CD4-positive, alpha-beta memory T cell (primary cell): ENCODE measurements around the gene B4GALNT1. TPM values are rescaled to one million over a fixed set of nuclear protein-coding genes. Genes with fewer than 3 reads are reported as not detected.
"Not testable (repeated sequence)": the region's sequence is repeated elsewhere in the genome, so short reads cannot be mapped to it uniquely, and the experiment has no call there.

Experiments
- CTCF ChIA-PET: fragments of 350-600 bp; sonication (Branson Sonifier 250); formaldehyde crosslinking; loops from one replicate; lab custom pipeline; 2021; ENCODE audit warnings: inconsistent platforms; ENCODE audit not compliant: partially characterized antibody; lab: Charles Lee
- POLR2A ChIA-PET: fragments of 350-600 bp; sonication (Branson Sonifier 250); formaldehyde crosslinking; loops from one replicate; lab custom pipeline; 2021; ENCODE audit not compliant: partially characterized antibody; lab: Charles Lee
- DNase-seq, 5 donors: peaks; one replicate each; pipeline versions ENCODE4 v3.0.0 to v3.0.0-alpha.2; 2020 to 2022; ENCODE audit warnings: mixed read lengths in 1 of 5
- H3K27ac ChIP-seq: one replicate; pipeline ENCODE4 v1.7.0; 2013; ENCODE audit warnings: low read depth, low read length
- H3K27me3 ChIP-seq: 2 replicates; pipeline ENCODE4 v1.7.0; 2013; ENCODE audit warnings: mild to moderate bottlenecking, low read length, moderate library complexity; ENCODE audit not compliant: insufficient read depth
- H3K36me3 ChIP-seq: 2 replicates; pipeline ENCODE4 v1.7.0; 2013; ENCODE audit warnings: mild to moderate bottlenecking, low read length, moderate library complexity; ENCODE audit not compliant: insufficient read depth
- H3K4me1 ChIP-seq: 2 replicates; pipeline ENCODE4 v1.7.0; 2013; ENCODE audit warnings: mild to moderate bottlenecking, low read length, moderate library complexity; ENCODE audit not compliant: insufficient read depth
- H3K4me3 ChIP-seq, 2 donors: one replicate each; pipeline ENCODE4 v1.7.0; 2013; ENCODE audit warnings: low read length in 2 of 2, mild to moderate bottlenecking in 1 of 2
- H3K9me3 ChIP-seq, 2 donors: one replicate each; pipeline ENCODE4 v1.7.0; 2013; ENCODE audit warnings: low read length in 2 of 2, control low read depth in 1 of 2; ENCODE audit not compliant: control insufficient read depth in 1 of 2
- H3K27ac Mint-ChIP-seq, 7 donors: one replicate each; pipeline ENCODE4 v1.8.0; 2020 to 2021; ENCODE audit warnings: mixed read lengths in 7 of 7, mild to moderate bottlenecking in 6 of 7, inconsistent platforms in 3 of 7, moderate library complexity in 3 of 7
- H3K27me3 Mint-ChIP-seq, 2 donors: one replicate each; pipeline ENCODE4 v1.8.0; 2020 to 2021; ENCODE audit warnings: mixed read lengths in 2 of 2
- H3K36me3 Mint-ChIP-seq, 2 donors: one replicate each; pipeline ENCODE4 v1.8.0; 2020 to 2021; ENCODE audit warnings: mixed read lengths in 2 of 2, inconsistent platforms in 1 of 2, mild to moderate bottlenecking in 1 of 2
- H3K4me1 Mint-ChIP-seq, 4 donors: one replicate each; pipeline ENCODE4 v1.8.0; 2020 to 2021; ENCODE audit warnings: mixed read lengths in 4 of 4, mild to moderate bottlenecking in 1 of 4
- H3K4me3 Mint-ChIP-seq, 8 donors: one replicate each; pipeline ENCODE4 v1.8.0; 2020 to 2021; ENCODE audit warnings: mixed read lengths in 8 of 8, mild to moderate bottlenecking in 7 of 8, moderate library complexity in 6 of 8, inconsistent platforms in 3 of 8
- H3K9me3 Mint-ChIP-seq, 8 donors: one replicate each; pipeline ENCODE4 v1.8.0; 2020 to 2021; ENCODE audit warnings: mixed read lengths in 8 of 8, mild to moderate bottlenecking in 5 of 8, inconsistent platforms in 3 of 8, moderate library complexity in 1 of 8
- intact Hi-C: fragments of 100-400 bp; cut with micrococcal nuclease; formaldehyde crosslinking; loops from one replicate; pipeline ENCODE4 v1.15.1; 2023
- polyA plus RNA-seq, 2 donors: library from polyadenylated mRNA; unstranded; fragments of 300-500 nt; fragmentation: Illumina TruSeq; gene quantifications; one replicate each; pipeline ENCODE4 v1.2.3, GENCODE V29; 2021
- total RNA-seq, 2 experiments: library from RNA; stranded (reverse); gene quantifications; one replicate each; pipeline ENCODE4 v1.2.3, GENCODE V29; 2021

Gene B4GALNT1
- total and polyA plus RNA-seq, 4 experiments from 2014 or later, result not detected

DNA sequence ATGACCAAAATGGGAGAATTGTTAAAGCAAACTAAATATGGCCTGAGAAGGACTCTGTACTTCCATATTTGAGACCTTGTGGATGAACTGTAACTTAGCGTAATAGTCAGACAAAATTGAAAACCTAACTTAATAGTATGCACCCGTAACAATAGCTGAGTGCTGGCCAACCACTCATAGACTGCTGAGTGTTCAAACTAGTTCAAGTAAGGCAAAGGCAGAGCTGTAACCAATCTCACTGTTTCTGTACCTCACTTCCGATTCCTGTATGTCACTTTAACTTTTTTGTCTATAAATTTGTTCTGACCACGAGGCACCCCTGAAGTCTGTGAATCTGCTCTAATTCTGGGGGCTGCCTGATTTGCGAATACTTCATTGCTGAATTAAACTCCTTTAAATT is 33.9 kb upstream of the B4GALNT1 start:
- H3K4me3 Mint-ChIP-seq, result no peak overlapping the region
- no peaks in the 10 kb centered on the region for H3K9me3 ChIP-seq
- no peaks in the 10 kb centered on the region for H3K4me1 Mint-ChIP-seq
- no peak overlapping the region for H3K27ac Mint-ChIP-seq
- ChIA-PET CTCF (no interaction called here), POLR2A (no interaction called here)
- intact Hi-C loops, result no loop called here
- no peaks in the 10 kb centered on the region for H3K36me3 Mint-ChIP-seq
- H3K4me1 ChIP-seq, result no peaks in the 10 kb centered on the region
- no peaks in the 10 kb centered on the region for H3K36me3 ChIP-seq
- H3K27ac ChIP-seq, result no peak overlapping the region
- no peak overlapping the region for H3K4me3 ChIP-seq
- no peak for DNase-seq
- no peaks in the 10 kb centered on the region for H3K27me3 ChIP-seq
- H3K27me3 Mint-ChIP-seq, result peaks cover 0 to 6% of the 10 kb centered on the region in 2 donors
- H3K9me3 Mint-ChIP-seq, result peaks cover 0 to 2% (median 0%) of the 10 kb centered on the region in 8 donors

GRCh38 chr12:57665066-57665820 is 32.2 kb upstream of the B4GALNT1 start:
- not testable (repeated sequence) for H3K9me3 Mint-ChIP-seq

GRCh38 chr12:57661376-57661775 is 28.4 kb upstream of the B4GALNT1 start:
- Mint-ChIP-seq H3K9me3 (peaks cover 0 to 2% (median 0%) of the 10 kb centered on the region in 8 donors), H3K27ac (no peak overlapping the region), H3K4me1 (no peaks in the 10 kb centered on the region), H3K36me3 (no peaks in the 10 kb centered on the region), H3K27me3 (peaks cover 0 to 2% of the 10 kb centered on the region in 2 donors), H3K4me3 (no peak overlapping the region)
- POLR2A ChIA-PET, result no interaction called here
- intact Hi-C loops, result no loop called here
- Histone ChIP-seq H3K36me3 (no peaks in the 10 kb centered on the region), H3K4me3 (no peak overlapping the region), H3K9me3 (no peaks in the 10 kb centered on the region), H3K4me1 (no peaks in the 10 kb centered on the region), H3K27ac (no peak overlapping the region), H3K27me3 (no peaks in the 10 kb centered on the region)
- CTCF ChIA-PET, result no interaction called here
- DNase-seq, result no peak

More at GRCh38 chr12:57665066-57665820, 32.2 kb upstream of the B4GALNT1 start:
- POLR2A ChIA-PET, H3K27ac Mint-ChIP-seq, H3K27me3 ChIP-seq, H3K27me3 Mint-ChIP-seq, H3K36me3 Mint-ChIP-seq, CTCF ChIA-PET, intact Hi-C loops, H3K4me1 ChIP-seq, H3K9me3 ChIP-seq, H3K4me3 ChIP-seq, H3K4me3 Mint-ChIP-seq, H3K36me3 ChIP-seq, H3K27ac ChIP-seq, H3K4me1 Mint-ChIP-seq: not testable (repeated sequence)
- DNase-seq, result peak in 1 of 5 donors; percentile 28

GRCh38 chr12:57658890-57659289 is 25.9 kb upstream of the B4GALNT1 start:
- no peak overlapping the region for H3K27ac Mint-ChIP-seq
- H3K36me3 ChIP-seq, result no peaks in the 10 kb centered on the region

GRCh38 chr12:57657744-57658143 is 24.7 kb upstream of the B4GALNT1 start:
- Mint-ChIP-seq H3K27me3 (peaks cover 0 to 2% of the 10 kb centered on the region in 2 donors), H3K27ac (no peak overlapping the region), H3K4me3 (no peak overlapping the region), H3K36me3 (no peaks in the 10 kb centered on the region), H3K9me3 (peaks cover 0 to 8% (median 3%) of the 10 kb centered on the region in 8 donors), H3K4me1 (no peaks in the 10 kb centered on the region)
- Histone ChIP-seq H3K4me3 (no peak overlapping the region), H3K27ac (no peak overlapping the region), H3K4me1 (no peaks in the 10 kb centered on the region), H3K27me3 (no peaks in the 10 kb centered on the region), H3K9me3 (no peaks in the 10 kb centered on the region), H3K36me3 (no peaks in the 10 kb centered on the region)
- intact Hi-C loops, result no loop called here
- no peak for DNase-seq
- POLR2A ChIA-PET, result no interaction called here
- CTCF ChIA-PET, result interaction anchor here (0.5 to 1.8 kb wide), 3 partner anchors 14 to 74 kb away, joined by 3 to 4 read pairs (median 4); partner anchors contain the start of gene B4GALNT1

More at GRCh38 chr12:57658890-57659289, 25.9 kb upstream of the B4GALNT1 start:
- H3K36me3 Mint-ChIP-seq, result no peaks in the 10 kb centered on the region
- POLR2A ChIA-PET, result no interaction called here
- no peak overlapping the region for H3K4me3 ChIP-seq
- peaks cover 0 to 2% of the 10 kb centered on the region in 2 donors for H3K27me3 Mint-ChIP-seq
- no peak overlapping the region for H3K4me3 Mint-ChIP-seq
- H3K27ac ChIP-seq, result no peak overlapping the region
- no peaks in the 10 kb centered on the region for H3K4me1 Mint-ChIP-seq
- H3K9me3 ChIP-seq, result no peaks in the 10 kb centered on the region
- DNase-seq, result no peak
- H3K4me1 ChIP-seq, result no peaks in the 10 kb centered on the region
- no peaks in the 10 kb centered on the region for H3K27me3 ChIP-seq
- intact Hi-C loops, result no loop called here
- peaks cover 0 to 6% (median 1%) of the 10 kb centered on the region in 8 donors for H3K9me3 Mint-ChIP-seq
- CTCF ChIA-PET, result no interaction called here

DNA sequence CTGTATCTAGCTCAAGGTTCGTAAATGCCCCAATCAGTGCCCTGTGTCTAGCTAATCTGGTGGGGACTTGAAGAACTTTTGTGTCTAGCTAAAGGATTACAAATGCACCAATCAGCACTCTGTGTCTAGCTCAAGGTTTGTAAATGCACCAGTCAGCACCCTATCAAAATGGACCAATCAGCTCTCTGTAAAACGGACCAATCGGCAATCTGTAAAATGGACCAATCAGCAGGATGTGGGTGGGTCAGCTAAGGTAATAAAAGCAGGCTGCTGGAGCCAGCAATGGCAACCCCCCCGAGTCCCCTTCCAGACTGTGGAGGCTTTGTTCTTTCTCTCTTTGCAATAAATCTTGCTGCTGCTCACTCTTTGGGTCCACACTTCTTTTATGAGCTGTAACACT is 23.4 kb upstream of the B4GALNT1 start:
- H3K9me3 Mint-ChIP-seq, H3K27me3 ChIP-seq, H3K4me1 ChIP-seq, H3K9me3 ChIP-seq, H3K36me3 ChIP-seq, H3K27ac Mint-ChIP-seq, intact Hi-C loops, DNase-seq, H3K4me3 Mint-ChIP-seq, H3K4me1 Mint-ChIP-seq, H3K27me3 Mint-ChIP-seq, H3K27ac ChIP-seq, H3K36me3 Mint-ChIP-seq, H3K4me3 ChIP-seq: not testable (repeated sequence)
- ChIA-PET POLR2A (interaction anchor here (0.7 kb wide), 1 partner anchor 14 kb away, joined by 3 read pairs; no protein-coding TSS in a partner anchor), CTCF (interaction anchor here (1.1 to 1.8 kb wide), 4 partner anchors 13 to 73 kb away, joined by 3 to 4 read pairs (median 4); partner anchors contain the start of gene B4GALNT1)

GRCh38 chr12:57655541-57656240 is 22.7 kb upstream of the B4GALNT1 start:
- CTCF ChIA-PET, result interaction anchor here (1.1 to 1.3 kb wide), 3 partner anchors 11 to 33 kb away, joined by 3 to 4 read pairs (median 3); no protein-coding TSS in a partner anchor
- POLR2A ChIA-PET, result no interaction called here
- Histone ChIP-seq H3K4me1 (no peaks in the 10 kb centered on the region), H3K4me3 (no peak overlapping the region), H3K27ac (no peak overlapping the region), H3K36me3 (no peaks in the 10 kb centered on the region), H3K9me3 (no peaks in the 10 kb centered on the region), H3K27me3 (no peaks in the 10 kb centered on the region)
- no peak overlapping the region for H3K27ac Mint-ChIP-seq
- H3K9me3 Mint-ChIP-seq, result peaks cover 0 to 8% (median 3%) of the 10 kb centered on the region in 8 donors
- H3K4me1 Mint-ChIP-seq, result no peaks in the 10 kb centered on the region
- H3K36me3 Mint-ChIP-seq, result no peaks in the 10 kb centered on the region
- intact Hi-C loops, result no loop called here
- no peak overlapping the region for H3K4me3 Mint-ChIP-seq
- DNase-seq, result no peak
- H3K27me3 Mint-ChIP-seq, result peaks cover 0 to 2% of the 10 kb centered on the region in 2 donors
